Astrocyte (in vitro differentiated cells and primary cell): ENCODE data around the gene OR1J1. TPM values are rescaled to one million over a fixed set of nuclear protein-coding genes. Genes with fewer than 3 reads are reported as not detected.

Source experiments
- DNase-seq: peaks from one replicate; pipeline ENCODE4 v3.0.0-alpha.2; 2010; ENCODE audit warnings: low read depth
- FAIRE-seq: peaks from 2 replicates; lab custom pipeline; 2011; peaks lifted over from hg19 to GRCh38; lab: Jason Lieb, UNC
- H2AFZ ChIP-seq: 2 replicates; pipeline ENCODE4 v1.6.0; 2012; ENCODE audit warnings: low read depth, low read length, inconsistent platforms
- H3K27ac ChIP-seq: 2 replicates; pipeline ENCODE4 v1.5.1; 2011; ENCODE audit warnings: low read depth, low read length, inconsistent platforms
- H3K27me3 ChIP-seq: 2 replicates; pipeline ENCODE4 v1.6.0; 2011; ENCODE audit warnings: low read length, inconsistent platforms; ENCODE audit not compliant: insufficient read depth
- H3K36me3 ChIP-seq: 2 replicates; pipeline ENCODE4 v1.5.1; 2011; ENCODE audit warnings: low read length, inconsistent platforms; ENCODE audit not compliant: insufficient read depth
- H3K4me1 ChIP-seq: 2 replicates; pipeline ENCODE4 v1.5.1; 2011; ENCODE audit warnings: low read length, inconsistent platforms; ENCODE audit not compliant: insufficient read depth
- H3K4me2 ChIP-seq: 2 replicates; pipeline ENCODE4 v1.6.0; 2012; ENCODE audit warnings: low read length, inconsistent platforms
- H3K4me3 ChIP-seq: 2 replicates; pipeline ENCODE4 v1.5.1; 2011; ENCODE audit warnings: low read depth, mild to moderate bottlenecking, low read length, inconsistent platforms; ENCODE audit not compliant: insufficient read depth
- H3K79me2 ChIP-seq: 2 replicates; pipeline ENCODE4 v1.6.0; 2012; ENCODE audit warnings: mild to moderate bottlenecking, low read length, inconsistent platforms; ENCODE audit not compliant: insufficient read depth
- H3K9ac ChIP-seq: 2 replicates; pipeline ENCODE4 v1.6.0; 2012; ENCODE audit warnings: mild to moderate bottlenecking, low read length, inconsistent platforms
- H3K9me3 ChIP-seq: 2 replicates; pipeline ENCODE4 v1.5.1; 2012; ENCODE audit warnings: low read depth, mild to moderate bottlenecking, low read length, inconsistent platforms; ENCODE audit not compliant: insufficient read depth
- H4K20me1 ChIP-seq: 2 replicates; pipeline ENCODE4 v1.6.0; 2012; ENCODE audit warnings: low read length, inconsistent platforms; ENCODE audit not compliant: insufficient read depth
- H3K27ac Mint-ChIP-seq: one replicate; pipeline ENCODE4 v1.8.0; 2021; ENCODE audit warnings: mild to moderate bottlenecking, mixed read lengths; ENCODE audit not compliant: unreplicated experiment
- H3K27me3 Mint-ChIP-seq: one replicate; pipeline ENCODE4 v1.8.0; 2021; ENCODE audit warnings: low read depth, mixed read lengths; ENCODE audit not compliant: unreplicated experiment
- H3K36me3 Mint-ChIP-seq: one replicate; pipeline ENCODE4 v1.8.0; 2021; ENCODE audit warnings: low read depth, mixed read lengths; ENCODE audit not compliant: unreplicated experiment
- H3K4me1 Mint-ChIP-seq: one replicate; pipeline ENCODE4 v1.8.0; 2021; ENCODE audit warnings: low read depth, mixed read lengths; ENCODE audit not compliant: unreplicated experiment
- H3K4me3 Mint-ChIP-seq: one replicate; pipeline ENCODE4 v1.8.0; 2021; ENCODE audit warnings: mild to moderate bottlenecking, moderate library complexity, mixed read lengths; ENCODE audit not compliant: unreplicated experiment
- H3K9me3 Mint-ChIP-seq: one replicate; pipeline ENCODE4 v1.8.0; 2021; ENCODE audit warnings: mild to moderate bottlenecking, mixed read lengths; ENCODE audit not compliant: unreplicated experiment
- CTCF ChIP-seq: IDR thresholded peaks from 2 replicates; pipeline ENCODE4 v1.5.1; 2011; ENCODE audit warnings: low read depth, mild to moderate bottlenecking, inconsistent platforms, low read length, moderate library complexity; ENCODE audit not compliant: insufficient read depth
- EZH2 ChIP-seq: IDR thresholded peaks from 2 replicates; pipeline ENCODE4 v1.6.1; 2012; ENCODE audit warnings: mild to moderate bottlenecking, low read length, inconsistent platforms; ENCODE audit not compliant: insufficient read depth
- total RNA-seq: library from RNA; stranded (reverse); gene quantifications from 2 replicates; pipeline ENCODE4 v1.2.1, GENCODE V29; 2021

Gene OR1J1
- total RNA-seq, 1 donor from 2014 or later, result not detected

- Histone ChIP-seq H3K9ac (peak overlapping the region; percentile 19), H3K27ac (no peak overlapping the region), H4K20me1 (no peaks in the 10 kb centered on the region), H3K79me2 (no peaks in the 10 kb centered on the region), H3K4me1 (no peaks in the 10 kb centered on the region), H2AFZ (peak overlapping the region; percentile 11), H3K27me3 (peaks cover 6% of the 10 kb centered on the region), H3K4me2 (peak overlapping the region; percentile 75), H3K9me3 (no peaks in the 10 kb centered on the region), H3K36me3 (no peaks in the 10 kb centered on the region), H3K4me3 (peak overlapping the region; percentile 54)
- Mint-ChIP-seq H3K4me3 (no peak overlapping the region), H3K4me1 (no peaks in the 10 kb centered on the region), H3K9me3 (peaks cover 7% of the 10 kb centered on the region), H3K27ac (no peak overlapping the region), H3K27me3 (peaks cover 47% of the 10 kb centered on the region), H3K36me3 (no peaks in the 10 kb centered on the region)
- FAIRE-seq, result no peak
- no peak for TF ChIP-seq CTCF
- no peak for TF ChIP-seq EZH2
- DNase-seq, result no peak
Observed at GRCh38 chr9:122463828-122464632, 13.7 kb downstream of the OR1J1 start.

GRCh38 chr9:122457787-122458186 lies 19.9 kb downstream of the OR1J1 start:
- DNase-seq (no peak), FAIRE-seq (no peak)
- H3K27ac ChIP-seq, result no peak overlapping the region
- H3K4me3 ChIP-seq, result no peak overlapping the region
- H3K9me3 Mint-ChIP-seq, result peaks cover 3% of the 10 kb centered on the region
- peaks cover 10% of the 10 kb centered on the region for H3K27me3 ChIP-seq
- no peak overlapping the region for H3K4me3 Mint-ChIP-seq
- H3K27me3 Mint-ChIP-seq, result peaks cover 39% of the 10 kb centered on the region
- no peaks in the 10 kb centered on the region for H4K20me1 ChIP-seq
- no peak overlapping the region for H3K4me2 ChIP-seq
- no peaks in the 10 kb centered on the region for H3K36me3 Mint-ChIP-seq
- no peak overlapping the region for H2AFZ ChIP-seq
- H3K9me3 ChIP-seq, result no peaks in the 10 kb centered on the region
- H3K9ac ChIP-seq, result no peak overlapping the region
- H3K4me1 ChIP-seq, result no peaks in the 10 kb centered on the region
- H3K79me2 ChIP-seq, result no peaks in the 10 kb centered on the region
- no peaks in the 10 kb centered on the region for H3K4me1 Mint-ChIP-seq
- no peak overlapping the region for H3K27ac Mint-ChIP-seq
- no peaks in the 10 kb centered on the region for H3K36me3 ChIP-seq
- TF ChIP-seq EZH2 (no peak), CTCF (no peak)

GRCh38 chr9:122456123-122456522 lies 21.6 kb downstream of the OR1J1 start:
- no peak overlapping the region for H3K4me3 Mint-ChIP-seq
- Histone ChIP-seq H3K4me1 (no peaks in the 10 kb centered on the region), H3K36me3 (no peaks in the 10 kb centered on the region), H4K20me1 (no peaks in the 10 kb centered on the region), H3K4me3 (no peak overlapping the region), H3K9me3 (no peaks in the 10 kb centered on the region), H3K27me3 (peaks cover 4% of the 10 kb centered on the region), H3K9ac (no peak overlapping the region), H3K79me2 (no peaks in the 10 kb centered on the region), H3K27ac (no peak overlapping the region), H2AFZ (no peak overlapping the region), H3K4me2 (no peak overlapping the region)
- no peaks in the 10 kb centered on the region for H3K36me3 Mint-ChIP-seq
- FAIRE-seq (no peak), DNase-seq (no peak)
- no peaks in the 10 kb centered on the region for H3K4me1 Mint-ChIP-seq
- peaks cover 35% of the 10 kb centered on the region for H3K27me3 Mint-ChIP-seq
- H3K9me3 Mint-ChIP-seq, result peaks cover 3% of the 10 kb centered on the region
- H3K27ac Mint-ChIP-seq, result no peak overlapping the region
- TF ChIP-seq CTCF (no peak), EZH2 (no peak)
